ENCODE measurements around the gene ASAP2.

The ASAP2 gene

DNA sequence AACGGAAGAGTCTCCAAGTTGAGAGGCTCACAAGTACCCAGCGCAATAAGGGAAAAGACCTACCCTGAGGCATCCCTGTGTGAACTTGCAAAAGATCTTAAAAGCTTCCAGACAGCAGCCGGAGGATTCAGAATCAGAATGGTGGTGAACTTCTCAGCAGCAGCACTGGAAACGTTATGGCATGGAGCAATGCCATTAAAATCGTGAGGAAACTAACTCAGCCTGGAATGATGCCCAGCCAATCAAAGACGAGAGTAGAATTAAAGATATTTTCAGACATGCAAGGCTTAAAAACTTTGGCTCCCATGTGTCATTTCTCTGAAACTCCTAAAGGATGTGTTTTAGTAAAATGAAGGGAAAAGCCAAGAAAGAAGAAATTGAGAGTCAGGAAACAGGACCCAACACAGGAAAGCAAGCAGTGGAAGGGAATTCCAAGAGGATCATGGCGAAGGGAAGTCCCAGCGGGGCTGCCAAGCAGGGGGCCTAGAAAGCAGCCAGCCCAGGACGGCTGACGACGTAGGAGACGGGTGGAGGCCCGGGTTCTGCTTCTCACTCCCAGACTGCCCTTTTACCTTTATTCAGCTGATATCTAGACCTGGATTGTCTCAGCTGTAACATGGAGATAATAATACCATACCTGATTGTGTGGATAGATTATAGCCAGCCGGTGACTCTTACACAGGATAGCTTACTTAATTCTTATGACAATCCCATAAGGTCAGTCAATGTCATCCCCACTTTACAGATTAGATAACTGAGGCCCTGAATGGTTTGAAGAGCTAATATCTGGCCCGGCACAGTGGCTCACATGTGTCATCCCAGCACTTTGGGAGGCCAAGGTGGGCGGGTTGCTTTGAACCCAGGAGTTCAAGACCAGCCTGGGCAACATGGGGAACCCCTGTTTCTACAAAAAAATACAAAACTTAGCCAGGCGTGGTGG, 92.8 kb downstream of the ASAP2 start:
- DNase-seq (ENCODE audit: low read depth) = no peak

DNA sequence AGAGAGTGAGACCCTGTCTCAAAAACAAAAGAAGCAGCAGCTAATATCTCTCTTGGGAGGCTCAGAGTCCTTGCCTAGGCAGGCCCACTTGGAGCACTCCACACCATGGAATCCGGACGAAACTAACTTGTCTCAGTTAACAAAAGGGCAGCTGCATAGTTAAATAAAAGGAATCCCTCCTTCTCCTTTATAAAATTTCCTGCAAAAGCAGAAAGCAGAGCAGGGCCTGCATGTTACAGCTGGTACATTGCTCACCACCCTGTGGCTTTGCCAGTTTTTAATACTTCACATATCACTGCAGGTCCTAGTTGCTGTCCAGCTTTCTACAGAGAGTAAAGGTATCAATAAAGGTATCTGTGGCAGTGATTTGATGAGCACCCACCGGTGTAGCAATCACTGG, 93.6 kb downstream of the ASAP2 start:
- no peak for DNase-seq (ENCODE audit: low read depth)

DNA sequence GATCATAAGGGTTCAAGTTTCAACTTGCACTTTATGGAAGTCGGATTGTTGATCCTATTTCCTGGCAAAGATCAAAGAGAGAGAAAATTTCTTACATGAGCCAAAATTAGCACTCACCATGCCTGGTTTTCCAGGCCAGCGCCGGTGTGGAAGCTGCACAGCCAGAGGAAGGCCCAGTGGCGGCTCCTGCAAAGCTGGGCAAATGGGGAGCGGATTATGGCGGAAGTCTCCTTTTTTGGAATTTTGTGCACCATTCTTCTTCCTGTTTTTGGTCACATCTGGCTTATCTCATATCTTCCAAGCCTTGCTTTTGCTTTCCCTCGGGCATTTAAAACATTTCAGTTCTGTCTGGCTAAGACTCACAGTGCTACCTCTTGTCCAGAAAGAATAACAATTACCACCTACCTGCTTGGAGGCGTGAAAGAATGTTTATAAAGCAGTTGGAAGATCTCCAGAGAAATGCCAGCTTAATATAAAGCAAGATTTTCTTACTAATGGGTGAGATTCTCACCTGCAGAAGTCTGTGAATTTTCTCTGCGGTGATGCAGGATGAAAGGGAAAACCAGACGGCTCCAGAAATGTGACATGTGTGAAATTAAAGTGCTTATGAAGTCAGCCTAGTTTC, 94.3 kb downstream of the ASAP2 start:
- DNase-seq (ENCODE audit: low read depth) = no peak

DNA sequence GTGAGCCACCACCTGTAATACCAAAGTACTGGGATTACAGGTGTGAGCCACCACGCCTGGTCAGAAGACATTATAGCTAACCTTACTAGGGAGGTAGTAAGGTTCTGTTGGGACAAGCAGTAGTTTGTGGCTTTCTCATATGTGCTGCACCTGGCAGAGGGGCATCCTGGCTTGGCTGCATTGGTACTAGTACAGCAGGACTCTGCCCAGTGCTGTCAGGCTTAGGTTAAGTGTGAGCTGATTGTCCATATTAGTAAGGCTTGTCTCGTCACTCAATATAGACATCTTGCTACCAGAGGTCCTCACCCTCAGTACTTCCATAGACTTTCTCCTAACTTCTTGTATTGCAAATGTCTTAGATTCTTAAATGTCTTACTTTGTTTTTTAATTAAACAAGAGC, 96.1 kb downstream of the ASAP2 start:
- DNase-seq (ENCODE audit: low read depth) = no peak

DNA sequence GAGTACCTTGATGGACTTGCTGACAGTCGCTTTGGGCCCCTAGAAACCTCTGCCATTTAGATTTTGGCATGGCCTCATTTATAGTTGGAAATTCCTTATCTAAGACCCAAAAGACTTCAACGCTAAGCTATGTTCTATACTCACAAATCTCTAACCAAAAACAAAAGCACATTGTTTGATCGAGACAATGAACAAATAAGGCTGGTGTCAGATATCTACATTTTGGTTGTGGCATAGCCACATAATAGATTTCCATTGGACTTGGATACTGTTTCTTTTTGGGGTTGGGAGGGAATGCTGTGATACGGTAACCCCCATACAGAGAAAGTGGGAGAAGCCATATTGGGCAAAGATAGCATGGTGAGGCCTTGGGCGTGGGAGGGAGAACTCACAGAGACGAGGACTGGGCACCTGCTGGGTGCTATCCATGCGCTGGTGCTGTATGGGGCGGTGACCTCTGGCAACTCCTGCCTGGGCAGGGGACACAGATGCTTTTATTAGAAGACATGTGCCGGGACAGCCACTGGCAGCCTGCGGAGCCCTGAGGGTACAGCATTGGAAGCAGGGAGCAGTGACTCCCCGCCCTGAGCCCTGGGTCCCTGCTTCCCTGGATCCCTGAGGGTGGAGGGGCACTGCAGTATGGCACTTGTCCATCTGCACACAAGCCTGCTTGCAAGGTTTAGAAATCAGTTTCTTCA, 97.1 kb downstream of the ASAP2 start:
- DNase-seq (ENCODE audit: low read depth) = no peak

DNA sequence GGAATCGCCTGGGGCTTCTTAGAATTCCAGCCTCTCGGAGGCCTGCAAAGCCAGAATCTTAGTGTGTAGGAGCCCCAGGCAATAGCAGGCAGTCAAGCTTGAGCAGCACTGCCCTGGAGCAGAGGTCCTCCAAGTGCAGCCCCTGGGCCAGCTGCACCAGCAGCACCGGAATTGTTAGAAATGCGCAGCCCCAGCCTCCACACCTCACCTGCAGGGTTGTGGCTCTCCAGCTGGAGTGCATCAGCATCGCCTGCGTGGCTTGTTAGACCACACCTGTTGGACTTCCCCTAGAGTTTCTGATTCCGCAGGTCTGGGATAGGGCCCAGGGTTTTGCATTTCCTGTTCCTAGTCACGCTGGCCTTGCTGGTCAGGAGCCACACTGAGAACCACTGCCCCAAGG, 100.3 kb downstream of the ASAP2 start:
- no peak for DNase-seq (ENCODE audit: low read depth)

DNA sequence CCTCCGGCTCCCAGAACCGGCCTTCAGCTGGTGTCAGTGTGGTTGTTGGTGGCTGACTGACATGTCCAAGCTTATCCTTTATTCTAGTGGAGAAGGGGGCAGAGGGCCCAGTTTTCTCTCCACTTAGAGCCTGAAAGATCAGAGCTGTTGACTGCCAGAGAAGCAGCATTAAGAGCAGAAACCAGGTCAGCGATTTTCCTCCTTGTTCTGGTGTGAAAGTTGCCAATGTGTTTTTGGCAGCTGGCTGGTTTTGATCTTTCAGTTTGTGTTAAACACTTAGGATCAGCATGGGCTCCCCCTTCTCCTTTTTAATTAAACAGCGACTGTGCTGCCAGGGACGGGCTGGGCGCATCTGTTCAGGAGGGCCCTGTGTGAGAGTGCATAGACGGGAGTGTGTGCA, 100.9 kb downstream of the ASAP2 start:
- no peak for DNase-seq (ENCODE audit: low read depth)

DNA sequence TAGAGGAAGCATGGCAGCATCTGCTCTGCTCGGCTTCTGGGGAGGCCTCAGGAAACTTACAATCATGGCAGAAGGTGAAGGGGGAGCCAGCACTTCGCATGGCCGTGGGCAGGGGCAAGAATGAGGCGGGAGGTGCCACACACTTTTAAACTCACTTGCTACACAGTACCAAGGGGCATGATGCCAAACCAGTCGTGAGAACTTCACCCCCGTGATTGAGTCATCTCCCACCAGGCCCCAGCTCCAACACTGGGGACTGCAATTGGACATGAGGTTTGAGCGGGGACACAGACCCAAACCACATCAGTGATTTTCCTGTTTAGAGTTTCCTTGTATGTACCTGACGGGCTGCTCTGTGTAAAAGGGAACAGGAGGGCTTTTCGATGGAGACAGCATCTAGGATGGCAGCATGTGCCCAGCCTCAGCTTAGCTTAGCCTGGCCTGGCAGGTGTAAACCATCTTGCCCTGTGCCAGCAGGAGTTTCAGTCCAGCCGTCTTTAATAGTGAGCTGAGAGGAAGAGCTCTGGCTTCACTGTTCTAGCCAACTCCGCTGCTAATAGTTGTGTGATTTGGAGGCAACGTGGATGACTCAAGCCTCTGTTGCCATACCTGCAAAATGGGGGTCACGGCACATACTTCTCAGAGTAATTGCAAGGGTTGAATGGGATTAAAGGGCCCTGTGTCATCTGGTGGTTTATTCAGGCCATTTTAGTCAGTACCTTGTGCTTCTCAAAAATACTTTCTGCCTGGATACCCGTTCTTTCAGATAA, 101.8 kb downstream of the ASAP2 start:
- no peak for DNase-seq (ENCODE audit: low read depth)

DNA sequence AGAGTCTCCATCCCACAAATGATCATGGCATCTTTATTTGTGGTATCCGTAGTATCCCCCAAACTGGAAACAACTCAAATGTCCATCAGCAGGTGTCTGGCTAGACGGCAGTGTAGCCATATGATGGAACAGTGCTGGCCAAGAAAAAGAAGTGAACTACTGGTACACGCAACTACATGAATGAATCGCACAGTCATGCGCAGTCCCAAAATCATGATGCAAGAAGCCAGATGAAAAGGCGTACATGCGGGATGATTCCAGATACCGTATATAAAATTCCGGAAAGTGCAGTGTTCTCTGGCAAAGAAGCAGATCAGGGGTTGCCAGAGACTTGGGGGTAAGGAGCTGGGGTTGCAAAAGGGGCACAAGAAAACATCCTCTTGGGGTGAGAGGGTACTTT, 102.5 kb downstream of the ASAP2 start:
- no peak for DNase-seq (ENCODE audit: low read depth)

DNA sequence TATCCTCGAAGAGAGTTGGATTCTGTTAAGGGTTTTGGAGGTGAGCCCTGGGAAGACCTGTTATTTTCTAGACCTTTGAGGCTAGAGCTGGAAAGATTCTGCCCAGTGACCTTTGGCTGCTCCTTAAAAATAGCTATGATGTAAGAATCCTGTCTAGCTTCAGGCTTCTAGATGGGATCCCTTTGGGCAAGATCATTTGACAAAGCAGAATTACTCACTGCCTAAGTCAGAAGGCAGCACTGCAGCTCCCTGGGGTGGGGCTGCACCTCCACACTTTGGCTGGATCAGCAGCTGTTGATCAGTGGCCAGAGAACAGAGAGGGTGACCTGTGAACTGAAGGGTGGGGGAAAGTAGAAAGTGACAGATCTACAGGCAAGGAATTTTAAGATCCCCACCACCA, 103.8 kb downstream of the ASAP2 start:
- no peak for DNase-seq (ENCODE audit: low read depth)

DNA sequence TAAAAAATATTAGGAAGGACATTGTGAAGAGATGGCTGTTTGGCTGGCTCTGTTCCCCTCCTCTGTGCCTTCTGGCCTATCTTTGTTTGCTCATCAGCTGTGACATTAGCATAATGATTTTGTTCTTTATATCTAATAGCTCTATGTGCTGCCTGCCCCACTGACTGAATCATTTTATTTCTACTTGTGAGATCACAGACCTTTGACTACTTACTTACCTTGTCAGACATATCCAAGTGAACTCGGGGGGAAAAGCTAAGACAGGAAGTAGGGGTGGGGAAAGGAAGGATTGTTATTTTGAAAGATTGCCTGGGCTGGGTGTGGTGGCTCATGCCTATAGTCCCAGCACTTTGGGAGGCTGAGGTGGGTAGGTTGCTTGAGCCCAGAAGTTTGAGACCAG, 104.2 kb downstream of the ASAP2 start:
- no peak for DNase-seq (ENCODE audit: low read depth)

DNA sequence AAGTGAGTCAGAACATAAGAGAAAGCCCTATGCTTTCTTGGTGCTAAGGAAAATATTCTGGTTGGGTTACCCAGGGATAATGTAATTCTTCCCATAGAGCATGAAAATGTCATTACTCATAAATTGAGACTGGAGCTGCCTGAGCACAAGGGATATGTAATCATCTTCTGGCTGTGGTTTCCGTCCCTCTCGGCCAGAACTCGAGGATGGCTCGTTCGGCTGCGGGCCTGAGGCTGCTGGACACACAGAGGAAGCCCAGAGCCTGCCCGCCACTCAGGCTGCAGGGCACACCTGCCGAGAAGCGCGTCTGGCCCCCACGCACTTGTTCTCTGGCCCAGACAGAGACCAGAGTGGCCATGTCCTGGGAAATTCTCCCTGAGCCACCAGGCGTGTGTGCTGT, 104.9 kb downstream of the ASAP2 start:
- no peak for DNase-seq (ENCODE audit: low read depth)

DNA sequence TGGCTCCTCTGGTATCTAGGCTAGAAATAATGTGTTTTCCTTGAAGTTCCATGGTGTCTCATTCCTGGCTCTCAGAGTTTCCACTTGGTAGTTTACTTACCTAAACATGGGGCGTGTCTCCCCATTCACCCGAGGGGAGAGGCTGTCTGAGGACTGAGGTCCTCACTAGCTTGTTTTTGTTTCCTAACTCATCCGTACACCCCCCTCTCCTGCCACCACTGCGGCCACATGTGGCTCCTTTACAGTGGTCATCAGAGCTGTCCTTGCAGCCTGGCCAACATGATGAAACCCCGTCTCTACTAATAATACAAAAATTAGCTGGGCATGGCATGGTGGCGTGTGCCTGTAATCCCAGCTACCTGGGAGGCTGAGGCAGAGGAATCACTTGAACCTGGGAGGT, 106.0 kb downstream of the ASAP2 start:
- DNase-seq (ENCODE audit: low read depth) = no peak

DNA sequence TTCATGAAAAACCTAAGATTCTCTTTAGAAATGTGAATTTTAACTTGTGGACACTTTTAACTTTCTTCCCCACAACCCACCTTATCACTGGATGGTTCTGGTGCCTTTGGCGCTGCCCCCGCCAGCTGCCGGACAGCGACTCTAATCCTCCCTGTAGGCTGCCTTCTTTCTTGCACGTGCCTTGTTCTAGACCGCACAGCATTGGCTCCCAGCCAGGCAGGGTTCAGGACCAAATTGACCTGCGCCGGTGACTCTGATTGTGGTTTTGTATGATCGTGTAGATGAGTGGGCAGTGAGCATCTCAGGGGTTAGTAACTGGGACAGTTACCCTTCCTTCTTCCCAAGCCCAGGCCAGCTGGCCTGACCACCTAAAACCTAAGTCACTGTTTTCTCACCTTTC, 106.8 kb downstream of the ASAP2 start:
- DNase-seq (ENCODE audit: low read depth) = no peak

DNA sequence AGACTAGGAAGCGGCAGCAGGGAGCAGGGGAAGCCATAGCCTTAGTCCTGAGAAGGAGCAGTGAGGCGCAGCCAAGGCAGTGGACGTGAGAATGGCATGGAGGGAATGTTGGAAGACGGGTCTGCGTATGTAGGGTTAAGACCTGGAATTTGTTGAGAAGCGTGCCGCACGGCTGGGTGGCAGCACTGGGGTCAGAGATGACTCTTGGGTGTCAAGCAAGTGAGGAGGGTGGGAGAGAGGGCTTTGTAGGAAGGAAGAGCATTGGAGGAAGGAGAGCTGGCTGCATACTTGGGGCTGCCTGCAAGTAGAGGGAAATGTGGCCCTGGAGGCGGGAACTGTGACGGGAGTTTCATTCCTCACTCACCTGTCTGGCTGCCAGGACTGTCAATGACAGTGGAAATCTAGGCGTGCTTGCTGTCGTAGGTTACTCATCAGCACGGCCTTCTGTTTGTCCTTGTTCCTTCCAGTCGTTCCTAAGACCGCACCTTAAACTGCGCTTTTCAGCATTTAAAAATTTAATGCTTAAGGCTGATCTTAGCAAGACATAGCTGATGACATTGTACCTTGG, 108.8 kb downstream of the ASAP2 start:
- DNase-seq (ENCODE audit: low read depth) = no peak

DNA sequence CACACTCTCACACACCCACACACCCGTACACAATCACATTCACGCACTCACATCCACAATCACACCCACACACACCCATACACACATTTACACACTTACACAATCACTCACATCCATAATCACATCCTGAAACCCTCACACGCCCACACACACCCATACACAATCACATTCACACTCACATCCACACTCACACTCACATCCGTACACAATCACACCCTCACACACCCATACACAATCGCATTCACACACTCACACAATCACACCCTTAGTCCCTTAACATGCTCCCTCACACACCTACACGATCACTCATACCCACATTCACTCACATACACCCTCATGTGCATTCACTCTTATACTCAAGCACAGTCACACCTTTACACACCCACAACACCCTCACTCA, 110.9 kb downstream of the ASAP2 start:
- no peak for DNase-seq (ENCODE audit: low read depth)

DNA sequence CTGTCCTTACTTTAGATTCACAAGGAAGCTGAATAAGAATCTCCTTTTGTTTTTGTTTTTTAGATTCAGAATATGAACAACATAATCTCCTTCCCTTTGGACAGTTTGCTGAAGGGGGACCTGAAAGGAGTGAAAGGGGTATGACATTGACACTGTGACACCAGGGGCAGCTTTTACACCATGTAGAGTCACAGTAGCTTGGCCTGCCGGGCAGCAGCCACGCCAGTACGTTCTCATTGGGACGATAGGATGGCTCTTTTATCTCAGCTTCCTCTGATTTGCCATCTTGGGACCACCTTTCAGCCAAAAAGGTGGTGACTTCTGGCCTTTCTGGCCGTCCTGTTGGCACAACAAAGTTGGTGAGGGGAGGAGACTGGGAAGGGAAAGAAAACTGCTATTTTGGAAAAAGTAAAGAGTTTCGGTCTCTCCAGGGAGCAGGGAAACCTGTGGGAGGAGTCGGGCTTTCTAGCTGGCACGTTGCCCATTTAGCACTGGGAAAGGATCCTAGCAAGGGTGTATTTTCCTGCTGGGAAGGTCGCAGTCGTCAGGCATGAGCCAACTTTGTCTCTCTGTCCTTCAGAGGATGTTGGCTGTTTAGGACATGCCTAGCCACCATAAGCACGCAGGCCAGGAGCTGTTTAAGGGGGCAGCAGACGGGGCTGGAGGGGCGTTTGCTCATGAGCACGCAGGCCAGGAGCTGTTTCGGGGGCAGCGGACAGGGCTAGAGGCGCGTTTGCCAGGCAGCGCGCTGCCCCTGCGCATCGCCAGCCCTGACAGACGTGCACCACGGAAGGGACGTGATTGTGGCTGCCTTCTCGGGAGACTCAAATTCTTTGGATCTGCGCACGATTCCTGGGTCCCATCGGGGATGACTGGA, 112.1 kb downstream of the ASAP2 start:
- no peak for DNase-seq (ENCODE audit: low read depth)

DNA sequence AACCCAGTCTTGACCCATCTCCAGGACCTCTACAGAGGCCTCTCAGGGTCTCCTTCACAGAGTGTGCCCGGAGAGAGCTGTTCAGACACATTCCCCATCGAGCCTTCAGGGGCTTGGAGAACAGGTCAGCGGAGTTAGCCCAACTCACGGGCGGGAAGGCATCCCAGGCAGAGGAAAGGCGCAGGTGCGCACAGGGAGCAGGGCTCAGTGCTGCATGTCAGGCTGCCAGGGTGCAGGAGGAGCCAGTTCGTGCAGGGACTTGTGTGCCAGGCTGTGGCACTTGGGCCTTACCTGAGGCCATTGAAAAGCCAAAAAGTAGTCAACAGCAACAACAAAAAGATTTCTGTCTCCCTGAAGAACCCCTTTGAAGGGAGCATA, 112.7 kb downstream of the ASAP2 start:
- no peak for DNase-seq (ENCODE audit: low read depth)

DNA sequence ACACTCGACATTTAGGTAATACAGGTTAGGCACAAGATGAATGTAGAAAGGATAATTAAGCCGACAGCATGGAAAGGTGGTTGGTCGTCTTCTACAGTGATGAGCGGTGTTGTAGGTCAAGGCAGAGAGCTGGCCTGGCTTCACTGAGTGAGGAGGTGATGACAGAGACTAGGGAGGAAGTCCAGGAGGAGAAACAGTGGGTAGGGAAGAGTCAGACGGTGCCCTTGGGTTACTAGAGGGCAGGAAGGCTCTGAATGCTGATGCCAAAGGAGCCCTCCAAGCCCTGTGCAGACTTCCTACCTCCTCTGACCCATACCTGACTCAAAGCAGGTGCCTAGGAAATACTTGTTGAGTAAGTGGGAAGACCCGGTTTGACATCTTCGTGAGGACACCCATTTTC, 116.0 kb downstream of the ASAP2 start:
- DNase-seq (ENCODE audit: low read depth) = no peak

DNA sequence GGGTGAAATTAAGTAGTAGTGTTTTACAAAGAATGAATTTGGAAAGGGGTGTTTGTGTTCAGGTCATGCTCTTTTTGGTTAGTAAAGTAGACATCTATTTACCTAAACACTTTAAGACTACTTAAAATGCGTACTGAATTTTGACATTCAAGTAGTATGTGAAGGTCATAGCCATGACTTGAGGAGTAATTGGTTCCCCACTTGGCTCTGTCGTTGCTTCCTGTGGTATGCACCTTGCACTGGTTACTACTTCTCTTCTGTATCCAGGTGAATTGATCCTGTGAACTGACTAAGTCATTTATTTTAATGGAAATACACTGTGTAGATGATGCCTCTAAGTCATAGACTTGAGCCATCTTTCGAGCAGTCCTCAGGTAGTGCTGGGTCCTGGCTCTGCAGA, 118.8 kb downstream of the ASAP2 start:
- DNase-seq (ENCODE audit: low read depth) = no peak

DNA sequence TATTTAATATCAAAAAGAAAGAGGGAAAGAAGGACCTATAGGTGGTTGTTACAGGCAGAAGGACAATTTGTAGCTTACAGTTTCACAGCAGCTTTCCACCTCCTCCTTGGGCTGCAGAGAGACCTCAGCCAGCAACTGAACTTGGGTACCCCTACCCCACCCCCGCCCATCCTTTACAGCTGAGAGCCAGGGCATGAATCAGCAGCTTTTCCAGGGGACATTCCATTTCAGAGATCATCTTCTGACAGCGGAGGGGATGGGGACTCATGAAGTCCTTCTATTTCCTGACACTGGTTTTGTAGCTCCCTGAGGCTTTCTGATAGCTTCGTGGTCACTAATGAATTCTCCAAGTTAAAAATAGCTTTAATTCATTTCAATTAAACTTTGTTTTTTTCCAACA, 120.4 kb downstream of the ASAP2 start:
- no peak for DNase-seq (ENCODE audit: low read depth)

All from stimulated activated CD8-positive, alpha-beta memory T cell treated with anti-CD3 and anti-CD28 coated beads, Interleukin-15, amount 100 ng/mL, for 1 hour (primary cell).